Superior temporal gyrus (tissue), 1 donor: ENCODE results near the gene GATA5.
"Not testable (repeated sequence)": the region's sequence is repeated elsewhere in the genome, so short reads cannot be mapped to it uniquely, and the experiment has no call there.

ENCODE experiments used
- DNase-seq: peaks from one replicate; pipeline ENCODE4 v3.0.0-alpha.2; 2016; ENCODE audit errors: extremely low spot score

GATA5 gene

DNA sequence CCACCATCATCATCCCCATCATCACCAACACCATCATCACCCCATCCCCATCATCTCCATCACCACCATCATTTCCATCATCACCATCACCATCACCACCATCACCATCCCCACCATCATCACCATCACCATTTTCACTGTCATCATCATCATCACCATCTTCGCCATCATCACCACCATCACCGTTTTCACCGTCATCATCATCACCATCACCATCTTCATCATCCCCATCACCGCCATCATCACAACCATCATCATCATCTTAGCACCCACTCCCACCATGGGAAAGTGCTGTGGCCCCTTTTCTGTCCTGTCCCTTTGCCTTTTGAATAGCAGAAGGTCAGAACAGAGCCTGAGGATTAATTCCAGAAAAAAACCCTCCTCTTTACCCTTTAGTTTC, 28.5 kb upstream of the GATA5 start:
- DNase-seq = no peak

DNA sequence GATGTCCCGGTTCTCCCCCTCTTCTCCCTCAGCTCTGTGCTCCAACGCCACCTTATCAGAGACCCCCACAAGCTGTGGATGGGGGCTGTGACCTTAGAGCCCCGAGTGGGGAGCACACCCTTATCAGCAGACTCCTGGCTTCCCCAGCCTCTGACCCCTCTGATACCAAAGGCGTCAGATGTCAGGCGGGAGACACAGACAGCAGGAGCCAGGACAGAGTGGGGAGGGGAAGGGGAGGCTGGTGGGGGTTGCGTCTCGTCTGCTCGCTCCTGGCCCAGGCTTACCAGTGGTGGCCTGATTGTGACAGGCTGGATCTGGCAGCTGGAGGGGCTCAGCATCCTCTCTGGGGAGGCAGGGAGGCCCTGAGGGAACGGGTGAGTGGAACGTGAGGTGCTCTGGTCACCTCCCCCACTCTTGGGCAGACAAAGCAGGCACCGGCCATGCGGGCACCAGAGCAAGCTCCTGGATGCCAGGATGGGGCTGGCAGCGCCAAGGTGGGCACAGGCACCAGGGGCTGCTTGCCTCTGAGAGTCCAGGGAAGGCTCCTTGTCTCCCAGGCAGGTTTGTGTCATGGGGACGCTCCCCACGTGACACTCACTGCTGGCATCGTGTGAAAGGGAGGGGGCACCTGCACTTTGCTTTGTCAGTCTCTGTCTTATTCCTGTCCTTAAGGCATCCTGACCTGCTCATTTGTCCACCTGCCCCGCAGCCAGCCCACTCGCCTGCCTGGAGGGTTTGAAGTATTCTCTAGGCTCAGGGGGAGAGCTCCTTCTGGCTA, 27.8 kb upstream of the GATA5 start:
- DNase-seq = no peak

DNA sequence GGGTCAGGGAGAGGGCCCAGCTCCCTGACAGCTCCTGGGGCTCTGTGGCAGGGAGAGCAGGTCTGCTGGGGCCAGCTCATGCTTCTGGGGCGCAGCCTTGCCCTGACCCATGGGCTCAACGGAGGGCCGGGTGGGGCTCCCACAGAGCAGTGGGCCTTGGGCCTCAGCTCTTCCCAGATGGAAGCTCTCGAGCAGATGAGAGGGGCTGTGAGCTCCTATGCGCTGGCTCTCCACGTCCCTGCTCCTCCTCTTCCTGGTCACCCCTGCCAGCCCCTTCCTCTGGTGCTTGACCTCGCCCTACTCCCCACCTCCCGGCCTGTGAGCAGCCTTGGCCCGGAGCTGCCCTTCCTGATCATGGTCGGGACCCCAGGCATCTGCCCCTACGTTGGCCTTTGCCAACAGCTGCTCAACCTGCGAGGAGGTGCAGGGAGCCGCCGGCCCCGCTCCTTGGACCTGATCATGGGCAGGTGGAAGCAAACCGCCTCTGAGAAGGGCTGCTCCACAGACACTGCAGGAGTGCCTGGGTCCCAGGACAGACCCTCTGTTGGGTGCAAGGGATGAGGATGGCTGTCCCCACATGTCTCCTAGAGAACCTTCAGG, 26.8 kb upstream of the GATA5 start:
- DNase-seq = no peak

DNA sequence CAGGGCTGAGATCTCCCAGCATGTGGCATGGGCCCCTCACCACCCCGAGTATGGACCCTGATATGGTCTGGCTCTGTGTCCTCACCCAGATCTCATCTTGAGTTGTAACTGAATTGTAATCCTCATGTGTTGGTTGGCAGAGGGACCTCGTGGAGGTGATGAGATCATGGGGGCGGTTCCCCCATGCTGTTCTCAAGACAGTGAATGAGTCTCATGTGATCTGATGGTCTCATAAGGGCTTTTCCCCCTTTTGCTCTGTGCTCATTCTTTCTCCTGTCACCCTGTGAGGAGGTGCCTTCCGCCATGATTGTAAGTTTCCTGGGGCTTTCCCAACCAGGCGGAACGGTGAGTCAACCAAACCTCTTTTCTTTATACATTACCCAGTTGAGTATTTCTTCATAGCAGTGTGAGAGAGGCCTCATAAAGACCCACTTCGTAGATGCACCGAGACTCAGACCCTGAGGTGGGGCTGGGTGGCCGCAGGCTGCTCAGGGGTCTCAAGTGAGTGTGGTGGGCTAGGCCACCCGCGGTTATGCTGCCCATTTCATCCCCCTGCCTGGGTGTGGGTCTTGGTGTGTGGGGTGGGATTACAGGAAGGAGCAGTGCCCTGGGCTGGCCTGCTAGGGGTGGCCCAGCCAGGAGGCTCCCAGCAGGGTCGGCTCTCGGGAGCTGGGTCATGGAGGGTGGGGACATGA, 26.2 kb upstream of the GATA5 start:
- no peak for DNase-seq

DNA sequence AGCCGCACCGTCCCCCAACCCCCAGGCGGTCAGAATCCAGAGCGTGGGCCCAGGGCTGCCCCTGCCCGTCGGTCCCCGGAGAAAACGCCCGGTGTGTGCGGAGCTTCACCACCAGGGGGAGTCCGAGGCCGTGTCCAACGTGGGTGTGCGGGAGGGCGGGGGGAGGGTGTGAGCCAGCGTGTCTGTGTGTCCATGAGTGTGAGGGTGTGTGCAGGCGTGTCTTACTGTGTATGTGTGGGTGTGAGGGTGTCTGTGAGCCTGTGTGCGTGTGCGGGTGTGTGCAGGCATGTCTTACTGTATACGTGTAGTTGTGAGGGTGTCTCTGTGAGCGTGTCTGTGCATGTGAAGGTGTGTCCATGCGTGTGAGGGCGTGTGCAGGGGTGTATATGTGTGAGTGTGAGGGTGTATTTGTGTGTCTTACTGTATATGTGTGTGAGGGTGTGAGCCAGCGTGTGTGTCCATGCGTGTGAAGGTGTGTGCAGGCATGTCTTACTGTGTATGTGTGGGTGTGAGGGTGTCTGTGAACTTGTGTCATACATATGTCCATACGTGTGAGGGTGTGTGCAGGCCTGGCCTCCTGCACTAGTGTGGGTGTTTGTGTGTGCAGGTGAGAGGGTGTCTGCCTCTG, 24.6 kb upstream of the GATA5 start:
- peak; percentile 67 for DNase-seq

DNA sequence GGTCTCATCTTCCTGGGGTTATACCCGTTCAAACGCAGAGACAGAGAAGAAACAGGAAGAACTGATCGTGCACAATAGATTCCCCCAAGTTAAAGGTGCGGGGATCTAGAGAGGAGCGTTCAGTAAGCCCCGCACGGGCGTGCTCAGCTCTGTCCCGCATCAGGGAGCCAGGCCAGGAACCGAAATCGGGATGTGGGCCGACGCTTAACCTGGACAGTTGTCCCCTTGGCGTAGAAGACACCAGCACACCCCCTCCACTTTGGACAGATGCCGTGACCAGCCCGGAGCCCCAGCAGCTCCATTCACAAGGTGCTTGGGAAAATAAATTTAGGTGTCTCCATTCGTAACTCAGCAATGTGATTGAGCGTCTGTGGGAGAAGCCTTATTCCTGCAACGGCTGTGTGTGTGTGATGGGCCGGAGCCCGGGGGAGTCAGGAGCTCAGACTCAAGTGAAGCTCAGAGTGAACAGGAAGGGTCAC, 24.0 kb upstream of the GATA5 start:
- no peak for DNase-seq

DNA sequence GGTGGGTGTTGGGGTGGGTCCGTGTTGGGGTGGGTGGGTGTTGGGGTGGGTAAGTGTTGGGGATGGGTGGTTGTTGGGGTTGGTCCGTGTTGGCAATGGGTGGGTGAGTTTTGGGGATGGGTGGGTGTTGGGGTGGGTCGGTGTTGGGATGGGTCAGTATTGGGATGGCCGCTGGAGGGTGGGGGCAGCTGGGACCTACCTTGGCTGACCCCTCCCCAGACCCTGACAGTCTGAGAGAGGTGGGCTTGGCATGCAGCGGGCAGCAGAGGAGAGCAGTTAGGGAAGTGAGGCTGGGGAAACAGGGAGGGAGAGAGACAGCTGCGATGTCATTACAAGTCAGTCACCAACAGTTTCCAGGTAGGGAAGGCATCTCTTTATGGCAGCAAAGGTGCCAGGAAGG, 23.1 kb upstream of the GATA5 start:
- no peak for DNase-seq

DNA sequence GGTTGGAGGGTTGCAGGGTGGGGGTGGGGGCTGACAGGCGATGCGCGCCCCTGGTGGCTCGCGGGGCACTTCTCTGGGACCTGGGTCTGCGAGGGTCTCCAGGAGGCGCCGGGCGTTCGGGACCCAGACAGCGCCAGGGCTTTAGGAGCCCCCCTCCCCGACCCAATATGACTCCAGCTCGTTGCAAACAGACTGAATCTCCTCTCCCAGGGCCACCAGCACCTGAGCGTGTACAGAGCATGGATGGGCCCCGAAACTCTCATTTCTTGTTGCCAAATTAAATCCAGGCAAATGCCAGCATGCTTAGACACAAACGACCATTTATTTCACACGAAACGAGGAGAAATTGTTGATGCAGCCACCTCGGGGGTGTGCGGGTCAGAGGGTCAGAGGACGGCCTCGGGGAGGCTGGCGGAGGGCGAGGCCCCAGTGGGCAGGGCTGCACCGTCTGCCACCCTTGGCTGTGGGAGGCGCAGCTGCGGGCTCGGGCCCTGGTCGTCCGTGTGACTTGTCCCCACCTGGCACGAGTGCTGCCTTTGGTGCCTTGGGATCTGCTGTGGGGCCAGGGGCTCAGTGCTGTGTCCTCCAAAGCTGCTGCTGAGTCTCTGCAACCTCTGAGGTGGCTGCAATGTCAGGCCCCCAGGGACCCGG, 20.9 kb upstream of the GATA5 start:
- no peak for DNase-seq

DNA sequence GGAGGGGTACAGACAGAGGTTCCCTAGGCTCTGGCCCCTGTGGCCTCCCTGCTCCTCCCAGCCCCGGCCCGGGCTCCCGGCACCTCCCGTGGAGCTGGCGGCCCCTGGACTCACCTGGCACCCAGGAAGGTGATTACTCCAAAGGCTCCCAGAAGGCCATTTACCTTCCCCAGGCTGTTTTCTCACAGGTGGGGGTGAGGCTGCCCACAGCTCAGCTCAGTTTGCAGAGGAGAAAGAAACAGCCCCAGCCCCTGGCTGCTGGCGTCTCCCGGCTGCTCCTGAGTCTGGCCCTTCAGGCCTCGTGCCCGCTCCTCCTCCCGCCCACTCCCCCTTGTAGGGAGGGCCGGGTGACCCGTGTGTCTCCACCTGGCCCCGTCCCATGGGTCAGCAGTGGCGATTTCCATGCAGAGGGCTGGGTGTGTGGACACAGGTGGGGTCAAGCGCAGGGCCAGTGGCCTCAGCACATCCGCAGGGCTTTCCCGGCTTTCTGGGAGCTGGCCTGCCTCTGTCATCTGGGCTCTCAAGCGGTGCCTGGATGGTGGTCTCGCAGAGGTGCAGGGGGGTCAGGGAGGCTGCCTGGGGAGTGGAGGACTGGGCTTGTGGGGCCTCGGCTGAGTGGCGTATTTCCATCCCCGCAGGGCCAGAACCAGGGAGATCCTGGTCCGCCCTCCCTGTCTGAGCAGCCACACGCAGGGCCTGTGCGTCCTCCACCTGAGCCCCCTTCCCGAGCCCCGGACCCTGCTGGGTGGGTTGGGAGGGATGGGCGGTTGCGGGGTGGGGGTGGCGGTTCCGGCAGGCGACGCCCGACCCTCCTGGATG, 20.2 kb upstream of the GATA5 start:
- DNase-seq = no peak

DNA sequence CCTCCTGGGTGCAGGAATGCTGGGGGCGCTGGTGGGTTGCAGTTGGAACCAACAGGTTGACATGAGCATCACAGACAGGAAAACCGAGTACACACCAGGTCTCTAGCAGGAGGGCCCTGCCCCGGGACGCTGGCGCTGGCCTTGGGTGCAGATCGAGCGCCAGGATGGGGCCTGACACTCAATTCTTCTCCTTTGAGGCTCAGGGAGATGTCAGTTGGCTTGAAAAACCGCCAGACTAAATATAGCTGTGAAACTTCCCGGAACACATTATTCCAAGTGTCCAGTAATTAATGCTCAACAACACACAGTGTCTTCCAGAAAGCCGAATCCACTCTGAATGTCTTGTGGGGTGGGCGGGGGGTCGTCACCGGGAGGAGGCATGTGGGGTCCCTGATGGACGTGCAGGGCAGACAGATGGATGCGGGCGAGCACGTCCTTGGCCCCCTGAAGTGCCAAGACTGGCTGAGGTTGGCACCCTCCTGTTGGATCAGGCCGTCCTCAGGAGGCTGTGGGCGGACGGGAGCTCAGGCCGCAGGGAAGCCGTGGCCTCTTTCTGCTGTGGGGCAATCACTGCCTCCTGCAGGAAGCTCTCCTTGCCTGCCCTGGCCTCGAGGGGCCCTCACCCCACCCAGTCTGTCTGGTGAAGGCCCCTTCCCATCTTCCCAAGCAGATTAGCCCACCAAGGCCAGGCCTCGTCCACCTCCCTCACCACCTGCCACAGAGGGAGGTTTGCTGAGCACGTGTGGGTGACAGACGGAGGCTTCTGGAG, 19.4 kb upstream of the GATA5 start:
- DNase-seq = no peak

DNA sequence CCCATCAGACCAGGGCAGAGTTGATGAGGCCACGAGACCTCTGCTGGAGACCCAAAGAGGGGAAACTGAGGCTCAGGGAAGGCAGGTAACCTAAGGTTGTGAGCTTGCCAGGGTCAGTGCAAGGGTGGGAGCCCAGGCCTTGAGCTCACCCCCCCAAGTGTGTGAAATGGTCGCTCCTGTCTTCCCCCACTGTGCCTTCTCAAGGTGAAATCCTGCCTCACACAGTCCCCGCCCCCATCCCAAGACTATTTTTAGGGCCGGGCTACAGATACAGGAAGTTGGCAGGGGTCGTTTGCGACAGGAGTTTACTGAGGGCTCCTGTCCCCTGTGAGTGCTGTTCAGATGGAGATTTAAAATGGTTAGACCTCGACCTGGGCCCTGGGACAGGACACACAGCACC, 18.7 kb upstream of the GATA5 start:
- DNase-seq = no peak

DNA sequence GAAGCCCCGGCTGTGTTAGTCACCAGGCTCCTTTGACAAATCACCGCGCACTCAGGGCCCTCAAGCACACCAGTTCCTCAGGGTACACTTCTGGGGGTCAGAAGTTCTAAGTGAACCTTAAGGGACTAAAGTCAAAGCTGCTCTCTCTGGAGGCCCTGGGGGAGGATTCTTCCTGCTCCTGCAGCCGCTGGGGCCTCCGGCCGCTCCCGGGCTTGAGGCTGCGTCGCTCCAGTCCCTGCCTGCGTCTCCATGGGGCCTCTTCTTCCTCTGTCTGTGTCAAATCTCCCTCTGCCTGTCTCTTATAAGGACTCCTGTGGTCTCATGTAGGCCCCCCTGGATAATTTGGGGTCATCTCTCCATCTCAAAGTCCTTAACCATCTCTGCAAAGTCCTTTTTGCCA, 18.1 kb upstream of the GATA5 start:
- DNase-seq = no peak

DNA sequence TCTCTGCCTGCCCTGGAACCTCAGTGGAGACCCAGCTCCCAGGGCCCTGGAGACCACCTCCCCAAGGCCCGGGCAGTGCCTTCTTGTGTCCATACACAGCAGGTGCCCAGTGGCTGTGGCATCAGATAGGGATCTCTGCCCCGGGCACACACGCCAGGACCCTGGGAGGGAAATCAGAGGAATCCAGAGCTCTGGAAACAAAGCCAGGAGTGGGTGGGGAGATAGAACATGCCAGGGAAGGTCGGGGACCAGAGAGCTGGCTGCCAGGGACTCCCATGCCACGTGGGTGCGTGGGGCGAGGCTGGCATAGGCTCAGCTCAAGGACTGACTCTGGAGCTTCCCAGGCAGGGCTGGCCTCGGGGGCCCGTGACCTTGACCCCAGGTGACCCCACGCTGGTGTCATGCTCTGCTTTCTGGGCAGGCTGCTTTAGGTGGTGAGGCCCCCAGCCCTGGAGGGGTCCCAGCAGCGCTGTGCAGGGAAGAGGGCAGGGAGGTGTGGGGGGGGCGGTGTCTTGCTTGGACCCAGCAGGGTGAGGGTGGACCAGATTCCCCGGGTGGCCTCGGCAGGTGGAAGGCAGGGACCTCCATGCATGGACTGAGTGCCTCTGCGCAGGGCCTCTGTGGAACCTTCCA, 17.6 kb upstream of the GATA5 start:
- no peak for DNase-seq

DNA sequence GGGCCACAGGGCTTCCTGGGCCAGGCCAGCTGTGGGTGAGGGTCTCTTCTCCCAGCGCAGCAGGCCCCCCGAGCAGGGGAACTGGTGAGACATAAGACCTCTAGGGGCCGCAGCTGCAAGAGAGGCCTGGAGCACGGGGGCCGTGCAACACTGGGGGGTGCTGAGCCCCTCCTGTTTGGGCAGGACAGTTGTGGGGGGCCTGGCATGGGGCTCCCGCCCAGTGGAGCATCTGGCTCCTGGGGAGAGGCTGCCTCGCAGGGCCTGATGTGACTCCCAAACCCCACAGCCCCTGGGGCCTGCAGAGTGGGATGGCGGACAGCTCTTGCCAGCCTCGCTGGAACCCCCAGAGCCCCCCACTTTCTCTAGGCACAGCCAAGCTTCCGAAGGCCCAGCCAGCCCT, 16.9 kb upstream of the GATA5 start:
- no peak for DNase-seq

DNA sequence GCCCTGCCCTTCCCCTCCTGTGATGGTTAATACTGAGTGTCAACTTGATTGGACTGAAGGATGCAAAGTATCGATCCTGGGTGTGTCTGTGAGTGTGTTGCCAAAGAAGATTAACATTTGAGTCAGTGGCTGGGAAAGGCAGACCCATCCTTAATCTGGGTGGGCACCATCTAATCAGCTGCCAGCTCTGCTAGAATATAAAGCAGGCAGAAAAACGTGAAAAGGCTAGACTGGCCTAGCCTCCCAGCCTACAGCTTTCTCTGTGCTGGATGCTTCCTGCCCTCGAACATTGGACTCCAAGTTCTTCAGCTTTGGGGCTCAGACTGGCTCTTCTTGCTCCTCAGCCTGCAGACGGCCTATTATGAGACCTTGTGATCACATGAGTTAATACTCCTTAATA, 15.0 kb upstream of the GATA5 start:
- not testable (repeated sequence) for DNase-seq

DNA sequence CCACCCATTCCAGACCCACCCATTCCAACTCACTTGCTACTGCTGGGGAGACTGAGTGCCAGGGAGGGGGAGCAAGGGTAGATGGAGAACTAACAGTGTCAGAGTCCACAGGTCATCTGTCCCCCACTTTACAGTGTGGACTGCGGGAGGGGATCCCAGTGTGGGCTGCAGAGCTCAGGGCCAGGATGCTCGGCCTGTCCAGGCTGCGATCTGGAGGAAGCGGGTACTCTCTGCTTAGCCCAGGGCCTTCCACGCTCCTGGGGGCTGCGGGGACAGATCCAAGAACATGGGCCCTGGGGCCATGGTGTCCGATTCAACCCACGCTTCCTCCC, 14.1 kb upstream of the GATA5 start:
- DNase-seq = no peak

DNA sequence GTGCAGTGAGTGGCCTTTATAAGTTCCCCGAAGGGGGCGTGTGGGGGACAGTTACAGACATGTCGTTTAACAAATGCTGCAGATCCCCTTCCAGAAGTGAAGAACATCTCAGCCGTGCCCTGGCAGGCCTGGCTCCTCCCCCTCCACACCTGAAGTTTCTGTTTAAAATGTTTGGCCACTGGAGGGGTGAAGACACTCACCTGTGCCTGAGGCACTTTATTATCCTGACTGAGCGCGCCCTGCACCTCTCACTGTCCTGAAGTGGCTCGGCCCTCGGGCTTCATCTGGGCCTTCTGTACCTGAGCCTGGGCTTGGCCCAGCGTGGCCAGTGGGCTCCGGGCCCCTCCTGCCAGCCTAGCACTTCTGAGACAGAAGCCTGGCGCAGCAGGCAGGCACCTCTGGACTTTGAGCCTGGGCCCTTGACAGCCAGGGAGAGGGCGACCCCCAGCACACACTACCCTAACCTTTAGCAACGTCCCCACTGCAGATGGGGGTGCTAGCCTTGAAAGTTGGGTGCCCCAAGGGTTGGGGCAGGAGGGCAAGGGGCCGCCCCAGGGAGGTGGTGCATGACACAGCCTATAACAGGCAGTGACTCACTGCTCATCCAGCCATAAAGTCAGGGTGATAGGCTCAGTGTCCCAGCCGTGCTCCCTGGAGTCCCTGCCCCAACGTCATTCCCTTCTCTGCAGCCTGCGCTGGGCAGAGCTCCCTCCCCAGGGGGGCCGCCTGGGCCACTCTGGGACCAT, 13.6 kb upstream of the GATA5 start:
- no peak for DNase-seq

DNA sequence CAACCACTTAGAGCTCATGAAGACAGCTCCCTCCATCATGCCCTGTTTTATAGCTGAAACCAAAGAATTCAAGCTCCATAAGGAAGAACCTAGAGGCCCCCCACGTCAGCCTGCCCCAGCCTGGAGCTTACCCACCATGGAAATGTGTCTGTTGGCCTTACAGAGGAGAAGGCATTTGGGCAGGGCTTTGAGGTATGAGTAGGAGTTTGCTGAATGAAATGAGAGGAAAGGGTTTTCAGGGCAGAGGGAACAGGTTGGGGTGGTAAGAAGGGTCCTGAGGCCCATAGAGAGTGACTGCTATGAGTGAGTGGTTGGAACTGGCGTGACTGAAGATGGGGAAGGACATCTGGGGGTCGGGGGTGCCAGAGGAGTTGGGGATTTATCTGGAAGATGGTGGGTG, 12.7 kb upstream of the GATA5 start:
- no peak for DNase-seq
